PC-3 (cell line): Measurements from ENCODE around the gene C11orf21. TPM values are rescaled to one million over a fixed set of nuclear protein-coding genes. Genes with fewer than 3 reads are reported as not detected.
"Not testable (repeated sequence)": the region's sequence is repeated elsewhere in the genome, so short reads cannot be mapped to it uniquely, and the experiment has no call there.

ENCODE experiments used
- ATAC-seq: fragments of 200-7000 bp; cut with Tn5 transposase; 2 replicates; pipeline ENCODE4 v1.9.1; 2020; ENCODE audit warnings: mild to moderate bottlenecking, moderate library complexity
- BruUV-seq: library from RNA; stranded (reverse); fragments of 400-500 nt; replicated peaks from 2 replicates; lab custom pipeline; 2021; lab: Mats Ljungman, UMichigan
- CTCF ChIA-PET: fragments of 300-600 bp; sonication (Branson Sonifier 250); formaldehyde crosslinking; loops from one replicate; lab custom pipeline; 2022; ENCODE audit warnings: antibody characterized with exemption; lab: Charles Lee
- POLR2A ChIA-PET: fragments of 300-600 bp; sonication (Branson Sonifier 250); formaldehyde crosslinking; loops from one replicate; lab custom pipeline; 2022; ENCODE audit warnings: antibody characterized with exemption; ENCODE audit not compliant: unreplicated experiment; lab: Charles Lee
- DNase-seq: peaks from one replicate; pipeline ENCODE4 v3.0.0-alpha.2; 2015
- H2AFZ ChIP-seq: fragments of 300-600 bp; sonication (generic); 2 replicates; pipeline ENCODE4 v1.6.0; 2016; ENCODE audit warnings: antibody characterized with exemption, low read length
- H3F3A ChIP-seq: fragments of 300-600 bp; sonication (generic); one replicate; pipeline ENCODE4 v1.6.0; 2017; ENCODE audit warnings: antibody characterized with exemption, low read length, control low read depth, mild to moderate bottlenecking; ENCODE audit not compliant: unreplicated experiment
- H3K27ac ChIP-seq: fragments of 300-600 bp; sonication (generic); 2 replicates; pipeline ENCODE4 v1.5.1; 2016; ENCODE audit warnings: mild to moderate bottlenecking, low read length
- H3K27me3 ChIP-seq: fragments of 300-600 bp; sonication (generic); 2 replicates; pipeline ENCODE4 v1.6.1; 2016; ENCODE audit warnings: low read length, mixed read lengths
- H3K36me3 ChIP-seq: fragments of 300-600 bp; sonication (generic); 2 replicates; pipeline ENCODE4 v1.6.1; 2016; ENCODE audit warnings: low read depth, mixed run types, low read length, mixed read lengths
- H3K4me1 ChIP-seq: fragments of 300-600 bp; sonication (generic); 2 replicates; pipeline ENCODE4 v1.5.1; 2016; ENCODE audit warnings: low read length; ENCODE audit not compliant: insufficient read depth
- H3K4me2 ChIP-seq: fragments of 300-600 bp; sonication (generic); 2 replicates; pipeline ENCODE4 v1.6.0; 2016; ENCODE audit warnings: low read length
- H3K4me3 ChIP-seq: fragments of 300-600 bp; sonication (generic); 2 replicates; pipeline ENCODE4 v1.5.1; 2016; ENCODE audit warnings: mild to moderate bottlenecking, low read length, mixed read lengths
- H3K79me2 ChIP-seq: fragments of 300-600 bp; sonication (generic); 2 replicates; pipeline ENCODE4 v1.6.1; 2017; ENCODE audit warnings: low read length, mixed read lengths
- H3K9ac ChIP-seq: fragments of 300-600 bp; sonication (generic); 2 replicates; pipeline ENCODE4 v1.6.0; 2016; ENCODE audit warnings: mild to moderate bottlenecking, low read length
- H3K9me2 ChIP-seq: fragments of 300-600 bp; sonication (generic); replicated peaks from 2 replicates; pipeline ENCODE4 v1.6.1; 2016; ENCODE audit warnings: mixed run types, low read length, mixed read lengths
- H3K9me3 ChIP-seq: fragments of 300-600 bp; sonication (generic); 2 replicates; pipeline ENCODE4 v1.6.1; 2016; ENCODE audit warnings: low read length, mixed read lengths
- H4K20me1 ChIP-seq: fragments of 300-600 bp; sonication (generic); 2 replicates; pipeline ENCODE4 v1.6.1; 2016; ENCODE audit warnings: low read length, mixed read lengths
- EZH2 ChIP-seq: fragments of 300-600 bp; sonication (generic); IDR thresholded peaks from one replicate; pipeline ENCODE4 v1.6.1; 2017; ENCODE audit warnings: antibody characterized with exemption, mild to moderate bottlenecking, low read length; ENCODE audit not compliant: unreplicated experiment
- EZH2phosphoT487 ChIP-seq: fragments of 300-600 bp; sonication (generic); IDR thresholded peaks from 2 replicates; pipeline ENCODE4 v1.6.1; 2018; ENCODE audit warnings: mild to moderate bottlenecking, antibody characterized with exemption, low read length, borderline replicate concordance
- intact Hi-C: fragments of 100-400 bp; cut with micrococcal nuclease; formaldehyde crosslinking; loops from 2 replicates; pipeline ENCODE4 v1.9.0; 2023
- total RNA-seq: library from RNA; depleted of rRNA; stranded (reverse); fragments of >200 nt; gene quantifications from 2 replicates; pipeline ENCODE4 v1.2.3, GENCODE V29; 2014
- TF ChIP-seq, protein P1 (sequence below): fragments of 300-600 bp; sonication (generic); conservative IDR thresholded peaks from 2 replicates; pipeline ENCODE4 v1.5.1; 2017; ENCODE audit warnings: antibody characterized with exemption, low read depth, mild to moderate bottlenecking, low read length

C11orf21 gene
- total RNA-seq, 1 experiment from 2014 or later = not detected

DNA sequence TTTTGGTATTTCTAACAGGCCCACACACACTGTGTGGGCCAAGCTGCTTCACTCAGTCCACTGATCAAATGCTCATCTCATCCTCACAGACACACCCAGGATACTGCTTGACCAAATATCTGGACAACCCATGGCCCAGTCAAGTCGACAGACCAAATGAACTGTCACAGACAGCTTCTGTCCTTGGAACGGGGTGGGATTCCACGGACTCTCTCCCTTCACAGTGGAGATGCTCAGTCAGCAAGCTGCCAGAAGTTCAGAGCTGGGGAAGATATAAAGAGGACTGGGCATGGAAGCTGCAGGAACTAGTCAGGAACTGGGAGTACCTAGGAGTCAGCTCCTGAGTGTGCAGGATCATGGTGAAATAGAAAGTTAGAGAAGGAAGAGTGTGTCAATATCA is 40.8 kb upstream of the C11orf21 start:
- intact Hi-C loops = no loop called here
- peaks cover 4% of the 10 kb centered on the region; the same call in 1 of the 2 replicates for H3K9me3 ChIP-seq
- H2AFZ ChIP-seq = no peak overlapping the region
- CTCF ChIA-PET = no interaction called here
- ATAC-seq = no peak
- TF ChIP-seq, protein P1, sequence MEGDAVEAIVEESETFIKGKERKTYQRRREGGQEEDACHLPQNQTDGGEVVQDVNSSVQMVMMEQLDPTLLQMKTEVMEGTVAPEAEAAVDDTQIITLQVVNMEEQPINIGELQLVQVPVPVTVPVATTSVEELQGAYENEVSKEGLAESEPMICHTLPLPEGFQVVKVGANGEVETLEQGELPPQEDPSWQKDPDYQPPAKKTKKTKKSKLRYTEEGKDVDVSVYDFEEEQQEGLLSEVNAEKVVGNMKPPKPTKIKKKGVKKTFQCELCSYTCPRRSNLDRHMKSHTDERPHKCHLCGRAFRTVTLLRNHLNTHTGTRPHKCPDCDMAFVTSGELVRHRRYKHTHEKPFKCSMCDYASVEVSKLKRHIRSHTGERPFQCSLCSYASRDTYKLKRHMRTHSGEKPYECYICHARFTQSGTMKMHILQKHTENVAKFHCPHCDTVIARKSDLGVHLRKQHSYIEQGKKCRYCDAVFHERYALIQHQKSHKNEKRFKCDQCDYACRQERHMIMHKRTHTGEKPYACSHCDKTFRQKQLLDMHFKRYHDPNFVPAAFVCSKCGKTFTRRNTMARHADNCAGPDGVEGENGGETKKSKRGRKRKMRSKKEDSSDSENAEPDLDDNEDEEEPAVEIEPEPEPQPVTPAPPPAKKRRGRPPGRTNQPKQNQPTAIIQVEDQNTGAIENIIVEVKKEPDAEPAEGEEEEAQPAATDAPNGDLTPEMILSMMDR = no peak
- TF ChIP-seq EZH2phosphoT487 (no peak), EZH2 (no peak)
- no peaks in the 10 kb centered on the region for H3K9me2 ChIP-seq
- H3K36me3 ChIP-seq = no peaks in the 10 kb centered on the region
- no peak for DNase-seq
- H3F3A ChIP-seq = no peaks in the 10 kb centered on the region
- no peak overlapping the region for H3K27ac ChIP-seq
- H3K27me3 ChIP-seq = peaks cover 21% of the 10 kb centered on the region
- H3K4me1 ChIP-seq = no peaks in the 10 kb centered on the region
- H3K9ac ChIP-seq = no peak overlapping the region
- POLR2A ChIA-PET = no interaction called here
- BruUV-seq = no TSS peak
- H3K79me2 ChIP-seq = no peaks in the 10 kb centered on the region
- H4K20me1 ChIP-seq = no peaks in the 10 kb centered on the region
- no peak overlapping the region for H3K4me3 ChIP-seq
- no peak overlapping the region for H3K4me2 ChIP-seq

DNA sequence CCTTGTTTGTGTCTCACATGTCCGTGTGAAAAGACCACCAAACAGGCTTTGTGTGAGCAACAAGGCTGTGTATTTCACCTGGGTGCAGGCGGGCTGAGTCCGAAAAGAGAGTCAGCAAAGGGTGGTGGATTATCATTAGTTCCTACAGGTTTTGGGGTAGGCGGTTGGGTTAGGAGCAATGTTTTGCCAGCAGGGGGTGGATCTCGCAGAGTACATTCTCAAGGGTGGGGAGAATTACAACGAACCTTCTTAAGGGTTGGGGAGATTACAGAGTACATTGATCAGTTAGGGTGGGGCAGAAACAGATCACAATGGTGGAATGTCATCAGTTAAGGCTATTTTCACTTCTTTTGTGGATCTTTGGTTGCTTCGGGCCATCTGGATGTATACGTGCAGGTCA is 37.0 kb upstream of the C11orf21 start:
- H3K36me3 ChIP-seq, CTCF ChIA-PET, H2AFZ ChIP-seq, H3K79me2 ChIP-seq, H3K9me2 ChIP-seq, ATAC-seq, H3K27ac ChIP-seq, DNase-seq, POLR2A ChIA-PET, H3K9me3 ChIP-seq, H4K20me1 ChIP-seq, BruUV-seq, H3K4me3 ChIP-seq, intact Hi-C loops, H3K9ac ChIP-seq, H3K4me2 ChIP-seq, H3K4me1 ChIP-seq, H3F3A ChIP-seq: not testable (repeated sequence)
- peaks cover 39% of the 10 kb centered on the region for H3K27me3 ChIP-seq

DNA sequence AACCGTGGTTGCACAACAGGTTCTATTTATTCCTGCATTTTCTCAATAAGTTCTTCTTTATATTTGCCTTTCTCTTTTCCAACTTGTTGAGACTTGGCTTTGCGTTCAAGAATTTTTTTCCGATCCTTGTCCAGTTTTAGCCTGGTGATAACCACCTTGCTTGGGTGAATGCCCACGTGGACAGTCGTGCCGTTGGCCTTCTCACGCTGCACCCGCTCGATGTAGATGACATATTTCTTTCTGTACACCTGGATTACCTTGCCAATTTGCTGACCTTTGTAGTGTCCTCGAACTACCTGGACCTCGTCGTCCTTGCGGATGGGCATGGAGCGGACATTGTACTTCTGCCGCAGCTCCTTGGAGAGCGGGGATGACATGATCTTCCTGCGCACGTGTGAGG is 33.6 kb upstream of the C11orf21 start:
- H3K9ac ChIP-seq, H3F3A ChIP-seq, ATAC-seq, DNase-seq, H3K27ac ChIP-seq, H3K4me3 ChIP-seq, H3K4me2 ChIP-seq, BruUV-seq, H2AFZ ChIP-seq, H3K4me1 ChIP-seq, H3K36me3 ChIP-seq, H3K9me3 ChIP-seq, H4K20me1 ChIP-seq, H3K9me2 ChIP-seq, intact Hi-C loops, CTCF ChIA-PET, POLR2A ChIA-PET, H3K79me2 ChIP-seq: not testable (repeated sequence)
- H3K27me3 ChIP-seq = peaks cover 35% of the 10 kb centered on the region

DNA sequence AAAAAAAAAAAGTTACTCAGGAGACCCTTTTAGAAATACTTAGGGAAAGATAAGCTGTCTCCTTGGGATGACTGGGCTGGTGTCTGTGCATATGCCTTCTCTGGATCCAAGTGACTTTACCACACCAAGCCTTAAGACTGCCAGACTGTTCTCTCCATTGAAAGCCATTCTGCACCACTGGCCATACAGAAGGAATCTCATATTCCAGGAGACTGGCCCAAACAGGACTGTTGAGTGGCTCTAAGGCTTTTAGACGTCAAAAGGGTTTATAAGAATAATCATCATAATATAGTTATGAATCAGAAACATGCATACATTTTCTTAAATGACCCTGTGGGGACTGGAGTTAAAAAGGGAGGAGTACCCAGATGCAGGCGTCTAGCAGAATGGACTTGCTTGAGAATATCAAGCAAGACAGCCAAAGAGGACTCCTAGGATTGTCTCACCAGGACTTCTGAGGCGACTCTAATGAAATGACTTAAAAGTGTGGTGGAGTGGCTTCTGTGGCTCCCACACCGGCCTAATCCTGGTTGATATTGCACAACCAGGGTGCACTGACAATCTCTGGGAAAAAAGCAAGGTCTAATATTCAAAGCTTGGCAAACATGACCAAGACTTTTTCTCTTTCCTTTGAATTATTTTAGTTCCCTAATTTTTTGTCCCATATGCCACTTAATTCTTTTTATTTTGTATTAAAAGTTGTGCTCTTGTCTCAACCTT is 31.9 kb upstream of the C11orf21 start:
- intact Hi-C loops, H3K9me2 ChIP-seq, H3K4me3 ChIP-seq, ATAC-seq, H3K9ac ChIP-seq, H3K4me2 ChIP-seq, POLR2A ChIA-PET, H3F3A ChIP-seq, H2AFZ ChIP-seq, H3K4me1 ChIP-seq, BruUV-seq, H3K9me3 ChIP-seq, H3K36me3 ChIP-seq, H4K20me1 ChIP-seq, H3K27ac ChIP-seq, CTCF ChIA-PET, DNase-seq, H3K79me2 ChIP-seq: not testable (repeated sequence)
- H3K27me3 ChIP-seq = peaks cover 28% of the 10 kb centered on the region

DNA sequence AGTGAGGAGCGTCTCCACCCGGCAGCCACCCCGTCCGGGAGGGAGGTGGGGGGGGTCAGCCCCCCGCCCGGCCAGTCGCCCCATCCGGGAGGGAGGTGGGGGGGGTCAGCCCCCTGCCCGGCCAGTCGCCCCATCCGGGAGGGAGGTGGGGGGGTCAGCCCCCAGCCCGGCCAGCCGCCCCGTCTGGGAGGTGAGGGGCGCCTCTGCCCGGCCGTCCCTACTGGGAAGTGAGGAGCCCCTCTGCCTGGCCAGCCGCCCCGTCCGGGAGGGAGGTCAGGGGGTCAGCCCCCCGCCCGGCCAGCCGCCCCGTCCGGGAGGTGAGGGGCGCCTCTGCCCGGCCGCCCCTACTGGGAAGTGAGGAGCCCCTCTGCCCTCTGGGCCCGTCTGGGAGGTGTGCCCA is 30.9 kb upstream of the C11orf21 start:
- BruUV-seq, H2AFZ ChIP-seq, H3K9ac ChIP-seq: not testable (repeated sequence)

More for the DNA sequence above, 30.9 kb upstream of the C11orf21 start:
- POLR2A ChIA-PET, intact Hi-C loops, DNase-seq, H4K20me1 ChIP-seq, H3K9me3 ChIP-seq, H3K4me1 ChIP-seq, ATAC-seq, H3K36me3 ChIP-seq, H3K4me3 ChIP-seq, H3F3A ChIP-seq, CTCF ChIA-PET, H3K79me2 ChIP-seq, H3K27ac ChIP-seq, H3K4me2 ChIP-seq, H3K9me2 ChIP-seq: not testable (repeated sequence)
- peaks cover 18% of the 10 kb centered on the region for H3K27me3 ChIP-seq
